GM12872 (cell line): ENCODE data around the gene DGAT2.

Source experiments
- CTCF ChIP-seq: IDR thresholded peaks from 3 replicates; pipeline ENCODE4 v1.5.1; 2011; ENCODE audit warnings: low read depth, mild to moderate bottlenecking, low read length, moderate library complexity; ENCODE audit not compliant: insufficient read depth

DGAT2 gene

GRCh38 chr11:75777461-75778110 is 9.0 kb downstream of the DGAT2 start:
- no peak for TF ChIP-seq CTCF

- TF ChIP-seq CTCF: no peak
Observed at GRCh38 chr11:75778962-75779361, 10.4 kb downstream of the DGAT2 start.

GRCh38 chr11:75779960-75780359 is 11.4 kb downstream of the DGAT2 start:
- no peak for TF ChIP-seq CTCF

- TF ChIP-seq CTCF: no peak
Observed at GRCh38 chr11:75780888-75781287, 12.3 kb downstream of the DGAT2 start.

- no peak for TF ChIP-seq CTCF
Observed at GRCh38 chr11:75781296-75781695, 12.7 kb downstream of the DGAT2 start.

- TF ChIP-seq CTCF: no peak
Observed at GRCh38 chr11:75781831-75782230, 13.3 kb downstream of the DGAT2 start.

GRCh38 chr11:75782540-75783263 is 14.1 kb downstream of the DGAT2 start:
- TF ChIP-seq CTCF: no peak
